Measurements from ENCODE around the gene FAM120A. TPM values are rescaled to one million over a fixed set of nuclear protein-coding genes. Genes with fewer than 3 reads are reported as not detected.
A peak's percentile ranks its signal among the peaks of the same experiment; 100 is the strongest.

Gene FAM120A
- total RNA-seq, 6 experiments from 2014 or later = 61.9 to 92.1 (median 76.0) TPM

- no peak overlapping the region for H3K4me3 ChIP-seq
- H3K36me3 ChIP-seq = peaks cover 0 to 45% (median 24%) of the 10 kb centered on the region in 4 donors
- H3K9me3 ChIP-seq = no peaks in the 10 kb centered on the region
- 66% methylated on average over 4 of the region's 4 CpGs for WGBS (ENCODE audit: insufficient coverage, low coverage, low lambda C conversion rate, missing lambda C conversion rate)
- DNase-seq (no peak), ATAC-seq (no peak)
- no peak overlapping the region for H3K27ac ChIP-seq
- TF ChIP-seq POLR2A (IDR thresholded peaks at IDR 0.05) = no peak
- TF ChIP-seq CTCF (IDR thresholded peaks at IDR 0.05) = no peak
- H3K4me1 ChIP-seq = peaks cover 0 to 15% (median 4%) of the 10 kb centered on the region in 4 donors
- intact Hi-C loops (cut with DNase I) = no loop called here
- no peaks in the 10 kb centered on the region for H3K27me3 ChIP-seq
Measured at GRCh38 chr9:93565089-93565488, 113.6 kb downstream of the FAM120A start.

- intact Hi-C loops (cut with DNase I) = no loop called here
- peaks cover 0 to 36% (median 17%) of the 10 kb centered on the region in 4 donors for H3K36me3 ChIP-seq
- peak overlapping the region; percentile 52 to 71 (median 54) for H3K4me3 ChIP-seq
- peak overlapping the region; percentile 53 to 83 (median 78) for H3K27ac ChIP-seq
- DNase-seq (peak; percentile 99), ATAC-seq (peak; percentile 99 to 100 (median 99))
- TF ChIP-seq POLR2A (IDR thresholded peaks at IDR 0.05) = peak; percentile 96
- peak; percentile 94 to 99 (median 99) for TF ChIP-seq CTCF (IDR thresholded peaks at IDR 0.05)
- H3K4me1 ChIP-seq = peaks cover 0 to 15% (median 4%) of the 10 kb centered on the region in 4 donors
- no peaks in the 10 kb centered on the region for H3K9me3 ChIP-seq
- H3K27me3 ChIP-seq = no peaks in the 10 kb centered on the region
- WGBS (ENCODE audit: insufficient coverage, low coverage, low lambda C conversion rate, missing lambda C conversion rate) = 0% methylated on average over 17 of the region's 69 CpGs
Measured at GRCh38 chr9:93566408-93567270, 115.2 kb downstream of the FAM120A start.

GRCh38 chr9:93567271-93567959, 115.9 kb downstream of the FAM120A start:
- intact Hi-C loops (cut with DNase I) = no loop called here
- WGBS (ENCODE audit: insufficient coverage, low coverage, low lambda C conversion rate, missing lambda C conversion rate) = 50% methylated on average over 1 of the region's 15 CpGs

GRCh38 chr9:93568169-93568568, 116.7 kb downstream of the FAM120A start:
- 94% methylated on average over 5 of the region's 5 CpGs for WGBS (ENCODE audit: insufficient coverage, low coverage, low lambda C conversion rate, missing lambda C conversion rate)
- H3K4me1 ChIP-seq = peaks cover 0 to 15% (median 4%) of the 10 kb centered on the region in 4 donors
- H3K27ac ChIP-seq = no peak overlapping the region
- DNase-seq (no peak), ATAC-seq (no peak)
- intact Hi-C loops (cut with DNase I) = no loop called here
- no peaks in the 10 kb centered on the region for H3K9me3 ChIP-seq
- TF ChIP-seq CTCF (IDR thresholded peaks at IDR 0.05) = no peak
- no peaks in the 10 kb centered on the region for H3K27me3 ChIP-seq
- H3K36me3 ChIP-seq = peaks cover 0 to 21% (median 7%) of the 10 kb centered on the region in 4 donors
- no peak overlapping the region for H3K4me3 ChIP-seq

More at GRCh38 chr9:93567271-93567959, 115.9 kb downstream of the FAM120A start:
- peaks cover 0 to 15% (median 4%) of the 10 kb centered on the region in 4 donors for H3K4me1 ChIP-seq
- H3K27ac ChIP-seq = peak overlapping the region; percentile 53 to 83 (median 78)
- H3K27me3 ChIP-seq = no peaks in the 10 kb centered on the region
- DNase-seq = no peak
- H3K4me3 ChIP-seq = peak overlapping the region; percentile 52 to 71 (median 54)
- ATAC-seq = no peak
- TF ChIP-seq POLR2A (IDR thresholded peaks at IDR 0.05) = no peak
- no peak for TF ChIP-seq CTCF (IDR thresholded peaks at IDR 0.05)
- H3K9me3 ChIP-seq = no peaks in the 10 kb centered on the region
- peaks cover 0 to 29% (median 11%) of the 10 kb centered on the region in 4 donors for H3K36me3 ChIP-seq
